ENCODE results near the gene NOD1.

- TF ChIP-seq CTCF (IDR thresholded peaks at IDR 0.05) = no peak
- no peak for TF ChIP-seq EZH2 (IDR thresholded peaks at IDR 0.05; ENCODE audit: borderline replicate concordance, insufficient read depth, low read depth, low read length, poor library complexity, severe bottlenecking)
Observed at GRCh38 chr7:30396389-30396788, 82.2 kb downstream of the NOD1 start.
